K562 (cell line): ENCODE measurements around the gene EMC8. TPM values are rescaled to one million over a fixed set of nuclear protein-coding genes. Genes with fewer than 3 reads are reported as not detected.

Experiments used
- ERF ChIP-seq: fragments of 450-650 bp; formaldehyde crosslinking; IDR thresholded peaks from 2 replicates; pipeline ENCODE4 v1.4.0; 2020; ENCODE audit warnings: mild to moderate bottlenecking, mixed read lengths
- MGA ChIP-seq: fragments of 450-650 bp; IDR thresholded peaks from 2 replicates; pipeline ENCODE4 v1.6.1; 2016; ENCODE audit warnings: mild to moderate bottlenecking, moderate library complexity
- PRMT5 ChIP-seq: sonication (generic); formaldehyde crosslinking; IDR thresholded peaks from 2 replicates; pipeline ENCODE4 v1.5.0; 2020; ENCODE audit warnings: missing genetic modification reagents
- ZBTB11 ChIP-seq, 3 experiments: fragments of 200-800 bp in 1 of 3; fragments of 250-450 bp in 1 of 3; fragments of 450-650 bp in 1 of 3; sonication (Bioruptor Pico) in 1 of 3; sonication (Bioruptor generic) in 1 of 3; formaldehyde crosslinking in 1 of 3; IDR thresholded peaks; 2 replicates each; pipeline versions ENCODE4 v1.6.1 to v1.8.0; 2016 to 2022; ENCODE audit warnings: mild to moderate bottlenecking in 2 of 3, missing genetic modification characterization in 2 of 3, missing compliant biosample characterization in 1 of 3, moderate library complexity in 1 of 3
- polyA plus RNA-seq, 8 experiments: library from polyadenylated mRNA; depleted of rRNA in 4 of 8; stranded (reverse) in 5 of 8; unstranded in 3 of 8; fragments of >200 nt; fragmentation: Nextera tagmentation in 2 of 8; fragmentation: Illumina TruSeq in 1 of 8; extraction: Ambion mirVana in 2 of 8; extraction: Trizol in 1 of 8; gene quantifications; 2 replicates each; pipeline versions ENCODE4 v1.2.1 to v1.2.3, GENCODE V29; 2011 to 2014; ENCODE audit warnings: inconsistent platforms in 1 of 8, missing spikeins in 1 of 8
- total RNA-seq, 7 experiments: library from RNA; depleted of rRNA in 6 of 7; stranded (reverse); fragments of >200 nt in 6 of 7; fragmentation: Illumina TruSeq in 2 of 7; extraction: Trizol in 2 of 7; gene quantifications; 2 replicates each; pipeline versions ENCODE4 v1.2.1 to v1.2.3, GENCODE V29; 2011 to 2021; ENCODE audit warnings: low replicate concordance in 1 of 7

Gene EMC8
- total and polyA plus RNA-seq, 9 of the 15 experiments (the other 6 are each of a cell fraction or from before 2014, with no cell fraction given), result 11.4 to 81.8 (median 48.6) TPM

- TF ChIP-seq MGA (no peak), PRMT5 (CRISPR knock-in tag) (no peak), ZBTB11 (CRISPR knock-in tag; IDR thresholded peaks at IDR 0.05) (no peak), ERF (no peak)
Measured at GRCh38 chr16:85754413-85754812, 44.9 kb downstream of the EMC8 start (continued).
